Nephron progenitor cell (in vitro differentiated cells): ENCODE data around the gene PNMA8C.

Experiments used
- DNase-seq: peaks from one replicate; pipeline ENCODE4 v3.0.0; 2021
- H3K27ac Mint-ChIP-seq: 2 replicates; pipeline ENCODE4 v1.8.0; 2021; ENCODE audit warnings: mild to moderate bottlenecking, moderate library complexity, mixed read lengths
- H3K27me3 Mint-ChIP-seq: 2 replicates; pipeline ENCODE4 v1.8.0; 2021; ENCODE audit warnings: mild to moderate bottlenecking, low read depth, mixed read lengths; ENCODE audit not compliant: poor library complexity
- H3K36me3 Mint-ChIP-seq: 2 replicates; pipeline ENCODE4 v1.8.0; 2021; ENCODE audit warnings: low read depth, mixed read lengths
- H3K4me1 Mint-ChIP-seq: 2 replicates; pipeline ENCODE4 v1.8.0; 2021; ENCODE audit warnings: mixed read lengths
- H3K4me3 Mint-ChIP-seq: 2 replicates; pipeline ENCODE4 v1.8.0; 2021; ENCODE audit warnings: mild to moderate bottlenecking, moderate library complexity, mixed read lengths
- H3K9me3 Mint-ChIP-seq: 2 replicates; pipeline ENCODE4 v1.8.0; 2021; ENCODE audit warnings: mild to moderate bottlenecking, moderate library complexity, mixed read lengths
- CTCF ChIP-seq: fragments of 200-600 bp; sonication (generic); IDR thresholded peaks from 2 replicates; pipeline ENCODE4 v1.5.0; 2021; ENCODE audit warnings: antibody characterized with exemption

The PNMA8C gene

GRCh38 chr19:46428239-46429135 lies at the start of gene PNMA8C:
Gene PNMA8C, minus strand, starts transcription at chr19:46428936. Its CDS starts 577 bp downstream, at chr19:46428359.
- peaks cover 50% of the 10 kb centered on the region for H3K4me1 Mint-ChIP-seq
- H3K4me3 Mint-ChIP-seq, result peak within 1 kb of the TSS; percentile 45
- H3K36me3 Mint-ChIP-seq, result no peaks in the 10 kb centered on the region
- no peaks in the 10 kb centered on the region for H3K9me3 Mint-ChIP-seq
- DNase-seq, result peak; percentile 86
- H3K27ac Mint-ChIP-seq, result no peak within 1 kb of the TSS
- no peak for TF ChIP-seq CTCF
- peaks cover 77% of the 10 kb centered on the region for H3K27me3 Mint-ChIP-seq

GRCh38 chr19:46475986-46476385 lies 47.2 kb upstream of the PNMA8C start:
- no peak overlapping the region for H3K4me3 Mint-ChIP-seq
- peaks cover under 1% of the 10 kb centered on the region for H3K36me3 Mint-ChIP-seq
- DNase-seq, result no peak
- H3K27me3 Mint-ChIP-seq, result peaks cover 20% of the 10 kb centered on the region
- no peak for TF ChIP-seq CTCF
- H3K27ac Mint-ChIP-seq, result no peak overlapping the region
- no peaks in the 10 kb centered on the region for H3K9me3 Mint-ChIP-seq
- H3K4me1 Mint-ChIP-seq, result peaks cover 54% of the 10 kb centered on the region

GRCh38 chr19:46474211-46474610 lies 45.5 kb upstream of the PNMA8C start:
- H3K27ac Mint-ChIP-seq, result peak overlapping the region; percentile 16
- peaks cover 55% of the 10 kb centered on the region for H3K4me1 Mint-ChIP-seq
- H3K36me3 Mint-ChIP-seq, result peaks cover 19% of the 10 kb centered on the region
- peaks cover 20% of the 10 kb centered on the region for H3K27me3 Mint-ChIP-seq
- DNase-seq, result no peak
- H3K9me3 Mint-ChIP-seq, result no peaks in the 10 kb centered on the region
- no peak for TF ChIP-seq CTCF
- no peak overlapping the region for H3K4me3 Mint-ChIP-seq

- Mint-ChIP-seq H3K4me3 (peak overlapping the region; percentile 81), H3K27me3 (peaks cover 20% of the 10 kb centered on the region), H3K27ac (no peak overlapping the region), H3K36me3 (peaks cover 29% of the 10 kb centered on the region), H3K9me3 (no peaks in the 10 kb centered on the region), H3K4me1 (peaks cover 57% of the 10 kb centered on the region)
- TF ChIP-seq CTCF, result no peak
- DNase-seq, result no peak
These were observed 43.9 kb upstream of the PNMA8C start for GRCh38 chr19:46472592-46472991.

- Mint-ChIP-seq H3K4me1 (peaks cover 59% of the 10 kb centered on the region), H3K9me3 (no peaks in the 10 kb centered on the region), H3K36me3 (peaks cover 35% of the 10 kb centered on the region), H3K27ac (no peak overlapping the region), H3K27me3 (peaks cover 20% of the 10 kb centered on the region), H3K4me3 (peak overlapping the region; percentile 81)
- TF ChIP-seq CTCF, result no peak
- DNase-seq, result no peak
These were observed 43.2 kb upstream of the PNMA8C start for GRCh38 chr19:46471811-46472543.
